ENCODE measurements around the gene CSNK2A1.
"Not testable (repeated sequence)": the region's sequence is repeated elsewhere in the genome, so short reads cannot be mapped to it uniquely, and the experiment has no call there.

Gene CSNK2A1

DNA sequence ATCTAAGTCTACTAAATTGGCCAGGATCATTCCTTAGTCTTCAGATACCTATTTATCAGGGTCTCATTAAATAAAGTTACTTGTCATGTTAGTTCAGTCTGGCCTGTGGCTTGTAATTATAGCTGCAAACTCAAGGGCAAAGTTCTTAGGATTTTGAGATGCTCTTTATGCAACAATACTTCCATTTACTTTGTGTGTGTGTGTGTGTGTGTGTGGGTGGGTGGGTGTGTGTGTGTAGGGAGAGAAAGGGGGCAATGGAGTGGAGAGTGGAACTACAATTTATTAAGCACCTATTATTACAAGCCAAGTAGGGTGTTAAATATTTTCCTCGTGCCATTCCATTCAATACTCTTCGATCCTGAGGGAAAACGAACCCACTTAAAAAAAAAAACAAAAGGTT is 63.5 kb downstream of the CSNK2A1 start:
- no peak for DNase-seq

DNA sequence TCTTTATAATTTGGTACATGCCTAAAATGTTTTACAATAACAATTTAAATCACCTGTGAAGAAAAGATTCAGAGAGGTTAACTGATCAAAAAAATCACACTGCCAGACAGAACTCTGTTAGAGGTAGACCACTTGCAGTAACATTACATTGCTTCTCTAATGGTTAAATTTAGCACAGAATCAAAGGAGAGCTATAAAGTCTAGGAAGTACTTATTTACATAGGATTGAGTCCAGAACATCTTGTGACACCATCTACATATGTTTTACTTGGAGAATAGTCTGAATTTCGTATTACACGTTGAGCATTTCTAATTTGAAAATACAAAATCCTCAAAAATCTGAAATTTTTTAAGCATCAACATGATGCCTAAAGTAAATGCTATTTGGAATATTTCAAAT is 64.1 kb downstream of the CSNK2A1 start:
- DNase-seq, result no peak

DNA sequence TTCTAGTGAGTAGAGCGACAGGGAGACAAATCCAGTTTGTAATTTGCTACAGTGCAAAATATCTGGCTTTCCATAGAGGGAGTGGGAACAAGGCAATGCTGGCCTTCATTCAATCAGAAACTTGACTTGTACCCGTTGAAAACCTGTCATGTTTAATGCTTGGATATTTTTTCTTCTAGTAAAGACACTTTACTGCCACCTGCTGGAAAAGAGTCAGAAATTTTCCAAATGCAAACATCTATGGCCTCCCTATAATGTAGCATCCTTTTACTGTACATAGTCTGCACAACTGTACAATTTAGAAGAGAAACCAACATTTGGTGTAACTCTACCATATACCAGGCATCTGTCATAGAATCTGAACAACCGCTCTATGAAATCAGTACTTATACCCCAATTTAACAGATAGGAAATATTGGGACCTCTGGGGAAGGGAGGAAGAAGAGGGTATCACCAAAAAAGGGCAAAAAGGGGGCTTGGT is 64.6 kb downstream of the CSNK2A1 start:
- DNase-seq, result no peak

DNA sequence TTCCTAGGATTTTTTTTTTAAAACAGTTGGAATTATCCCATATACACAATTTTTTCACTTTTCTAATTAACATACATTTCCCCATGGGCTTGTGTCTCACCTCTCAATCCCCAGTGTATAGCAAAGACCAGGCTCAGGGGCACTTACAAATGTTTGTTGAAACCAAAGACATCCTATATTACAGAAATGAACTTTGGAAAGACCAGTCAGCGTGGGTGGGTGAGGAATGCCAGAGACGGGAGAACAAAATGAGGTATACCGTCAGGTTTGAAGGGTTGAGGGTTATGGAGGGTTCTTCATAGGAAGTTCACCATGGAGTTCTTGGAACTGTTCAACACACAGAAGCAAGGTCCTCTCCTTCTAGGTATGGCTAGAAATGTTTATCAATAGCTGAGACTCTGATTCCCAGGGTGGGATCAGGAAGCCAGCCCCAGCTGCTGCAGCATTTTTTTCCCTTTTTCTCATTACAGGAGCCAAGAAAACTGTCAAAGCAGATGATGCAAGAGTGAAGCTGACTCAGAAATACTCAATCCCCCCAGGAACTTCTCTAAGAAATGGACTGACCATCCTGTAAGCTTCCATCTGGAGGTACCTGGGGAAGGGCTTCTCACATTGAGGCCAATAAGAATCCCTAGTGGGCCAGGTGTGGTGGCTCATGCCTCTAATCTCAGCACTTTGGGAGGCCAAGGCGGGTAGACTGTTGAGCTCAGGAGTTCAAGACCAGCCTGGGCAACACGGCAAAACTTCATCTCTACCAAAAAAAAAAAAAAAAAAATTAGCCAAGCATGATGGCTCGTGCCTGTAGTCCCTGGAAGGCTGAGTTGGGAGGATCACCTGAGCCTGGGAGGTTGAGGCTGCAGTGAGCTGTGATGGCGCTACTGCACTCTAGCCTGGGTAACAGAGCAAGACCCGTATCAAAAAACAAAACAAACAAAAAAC is 65.3 kb downstream of the CSNK2A1 start:
- DNase-seq, result no peak

DNA sequence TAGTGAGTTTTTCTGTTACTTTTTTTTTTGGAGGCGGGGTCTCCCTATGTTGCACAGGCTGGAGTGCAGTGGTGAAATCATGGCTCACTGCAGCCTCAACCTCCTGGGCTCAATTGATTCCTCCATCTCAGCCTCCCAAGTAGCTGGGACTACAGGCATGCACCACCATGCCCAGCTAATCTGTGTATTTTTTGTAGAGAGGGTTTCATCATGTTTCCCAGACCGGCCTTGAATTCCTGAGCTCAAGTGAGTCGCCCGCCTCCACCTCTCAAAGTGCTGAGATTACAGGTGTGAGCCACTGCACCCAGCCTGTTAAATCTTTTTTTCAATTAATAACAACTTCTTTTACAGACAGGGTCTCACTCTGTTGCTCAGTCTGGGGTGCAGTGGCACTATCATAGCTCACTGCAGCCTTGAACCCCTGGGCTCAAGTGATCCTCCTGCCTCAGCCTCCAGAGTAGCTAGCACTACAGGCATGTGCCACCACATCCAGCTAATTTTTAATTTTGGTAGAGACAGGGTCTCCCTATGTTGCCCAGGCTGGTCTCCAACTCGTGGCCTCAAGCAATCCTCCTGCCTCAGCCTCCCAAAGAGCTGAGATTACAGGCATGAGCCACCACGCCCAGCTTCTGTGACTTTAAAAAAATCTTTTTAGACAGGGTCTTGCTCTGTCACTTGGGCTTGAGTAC is 66.9 kb downstream of the CSNK2A1 start:
- DNase-seq, result not testable (repeated sequence)

DNA sequence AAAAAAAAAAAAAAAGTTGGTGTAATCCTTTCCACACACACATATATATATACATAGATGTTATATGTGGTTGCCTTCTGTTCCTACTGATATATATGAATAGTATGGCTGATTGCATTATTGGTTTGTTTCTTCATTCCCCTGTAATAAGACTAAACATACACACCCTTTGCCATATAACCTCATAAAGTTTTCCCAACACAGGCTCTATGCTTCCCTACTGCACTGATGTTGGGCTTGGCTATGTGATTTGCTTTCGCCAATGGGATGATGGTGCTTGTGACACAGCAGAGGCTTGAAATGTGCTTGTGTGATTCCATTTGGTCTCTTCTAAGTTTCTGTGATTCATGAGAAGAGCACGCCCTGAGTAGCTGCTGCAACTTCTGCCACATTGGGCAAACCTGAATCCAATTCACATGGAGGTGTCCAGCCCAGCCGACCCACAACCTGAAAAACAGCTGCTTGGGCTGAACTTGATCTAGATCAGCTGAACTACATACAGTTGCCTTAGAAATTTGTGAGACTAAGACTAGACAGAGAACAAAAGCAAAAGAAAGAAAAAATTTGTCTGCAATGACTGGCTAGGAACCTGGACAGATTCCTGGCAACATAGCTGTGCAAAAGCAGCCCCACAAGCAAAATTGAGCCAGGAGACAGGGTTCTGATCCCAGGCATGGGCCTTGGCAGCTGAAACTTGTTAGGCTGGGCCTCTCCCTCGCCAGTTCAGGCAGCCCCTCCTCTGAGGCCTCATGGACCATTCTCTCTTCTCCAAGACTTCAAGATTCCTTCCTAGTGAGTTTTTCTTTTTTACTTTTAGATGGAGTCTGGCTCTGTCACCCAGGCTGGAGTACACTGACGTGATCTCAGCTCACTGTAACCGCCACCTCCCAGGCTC is 67.9 kb downstream of the CSNK2A1 start:
- no peak for DNase-seq

DNA sequence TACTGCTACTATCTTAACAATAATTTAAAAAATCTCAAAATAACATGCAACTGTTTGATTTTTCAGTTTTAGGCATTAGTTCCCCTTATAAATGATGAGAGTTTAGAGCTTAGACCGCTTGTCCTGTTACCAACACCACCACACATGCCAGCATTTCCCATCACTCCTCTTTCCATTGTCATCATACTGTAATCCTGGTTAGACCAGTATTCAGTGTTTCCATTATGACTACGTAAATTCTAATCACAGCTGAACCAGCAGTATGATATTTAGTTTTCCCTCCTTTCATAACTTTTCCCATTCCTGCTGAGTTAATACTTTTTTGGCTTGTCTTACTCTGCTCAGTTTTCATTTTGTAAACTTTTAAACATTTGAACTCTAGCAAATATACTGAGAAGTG is 69.0 kb downstream of the CSNK2A1 start:
- no peak for DNase-seq

DNA sequence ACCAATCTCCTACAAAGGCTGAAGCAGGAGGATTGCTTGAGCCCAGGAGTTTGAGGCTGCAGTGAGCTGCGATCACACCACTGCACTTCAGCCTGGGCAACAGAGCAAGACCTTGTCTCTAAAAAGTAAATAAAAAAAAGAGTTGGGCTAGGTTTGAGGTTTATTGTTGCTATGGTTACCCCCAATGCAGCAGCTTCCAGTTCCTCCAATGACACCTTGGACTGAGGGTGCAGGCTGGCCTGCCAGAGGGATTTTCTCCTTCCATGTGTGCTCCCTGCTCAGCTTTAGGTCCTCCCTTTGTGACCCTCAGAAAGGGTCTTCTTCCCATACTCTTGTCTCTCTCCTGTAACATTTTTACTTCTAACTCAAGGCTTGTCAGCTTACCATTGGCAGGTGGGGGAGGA is 70.7 kb downstream of the CSNK2A1 start:
- no peak for DNase-seq

DNA sequence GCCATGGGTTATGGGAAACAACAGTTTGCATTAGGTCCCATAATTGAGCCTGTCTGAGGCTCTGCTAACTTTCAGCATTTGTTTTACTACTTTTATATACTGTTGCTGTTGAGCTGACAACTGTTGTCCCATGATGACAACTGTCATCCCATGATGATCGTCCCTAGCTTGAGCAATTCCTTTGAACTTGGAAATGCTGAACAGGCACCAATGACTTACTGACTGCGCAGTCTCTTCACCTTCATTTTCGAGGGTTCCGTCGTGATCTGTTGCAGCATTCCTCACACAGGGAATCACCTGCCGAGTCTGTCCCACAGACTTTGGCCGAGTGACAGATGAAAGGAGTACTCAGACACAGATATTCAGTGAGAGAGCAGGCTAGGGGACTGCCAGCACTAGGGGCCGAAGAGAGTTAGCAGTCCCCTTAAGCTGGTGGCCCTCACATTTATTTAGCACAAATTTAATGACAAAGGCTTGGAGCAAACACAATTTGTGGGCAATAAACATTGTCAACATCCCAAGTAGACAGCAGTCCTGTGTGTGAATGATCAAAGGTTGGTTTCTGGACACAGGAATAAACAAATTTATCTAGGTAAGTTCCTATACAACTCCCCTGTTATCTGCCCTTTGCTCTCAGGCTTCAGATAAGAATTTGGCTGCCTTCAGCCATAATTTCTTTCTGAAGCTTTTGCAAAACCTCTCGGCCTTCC is 71.3 kb downstream of the CSNK2A1 start:
- DNase-seq, result no peak

DNA sequence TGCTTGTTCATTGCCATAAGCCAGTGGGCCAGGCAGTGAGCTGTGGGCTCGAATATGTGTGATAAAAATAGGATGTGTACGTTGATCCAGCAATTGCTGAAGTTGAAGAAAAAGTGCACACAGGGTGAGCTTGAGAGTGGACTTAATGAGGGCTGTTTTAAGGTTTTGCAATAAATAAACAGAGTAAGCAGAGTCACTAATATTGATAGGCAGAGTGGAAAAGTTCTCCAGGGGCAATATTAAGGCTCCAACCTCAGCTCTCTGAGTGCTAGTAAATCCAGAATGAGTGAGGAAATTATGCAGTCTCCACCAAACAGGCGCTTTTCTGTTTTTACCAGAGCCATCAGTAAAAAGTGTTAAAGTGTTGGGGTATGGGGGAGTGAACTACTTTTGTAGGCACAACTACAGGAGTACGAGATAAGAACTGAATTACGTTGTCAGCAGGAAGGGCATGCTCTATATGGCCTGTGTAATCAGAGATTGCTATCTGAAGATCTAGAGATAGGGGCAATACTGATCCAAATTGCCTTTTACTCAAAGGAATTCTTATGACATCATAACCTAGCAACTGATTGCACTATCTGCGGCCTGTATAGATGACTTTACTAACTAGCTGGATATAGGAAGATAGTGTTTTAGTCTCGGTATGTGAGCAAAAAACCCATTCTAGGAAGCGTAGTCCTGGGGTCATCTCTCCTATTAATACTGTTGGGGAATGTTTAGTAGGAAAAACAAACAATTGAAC is 73.7 kb downstream of the CSNK2A1 start:
- no peak for DNase-seq

DNA sequence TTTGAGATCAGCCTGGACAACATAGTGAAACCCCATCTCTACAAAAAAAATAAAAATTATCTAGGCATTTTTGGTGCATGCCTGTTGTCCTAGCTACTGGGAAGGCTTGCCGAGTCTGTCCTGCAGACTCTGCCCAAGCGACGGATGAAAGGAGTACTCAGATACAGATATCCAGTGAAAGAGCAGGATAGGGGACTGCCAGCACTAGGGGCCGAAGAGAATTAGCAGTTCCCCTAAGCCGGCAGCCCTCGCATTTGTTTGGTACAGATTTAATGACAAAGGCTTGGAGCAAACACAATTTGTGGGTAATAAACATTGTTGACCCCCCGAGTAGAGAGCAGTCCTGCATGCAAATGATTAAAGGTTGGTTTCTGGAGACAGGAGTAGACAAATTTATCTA is 75.8 kb downstream of the CSNK2A1 start:
- DNase-seq, result no peak

DNA sequence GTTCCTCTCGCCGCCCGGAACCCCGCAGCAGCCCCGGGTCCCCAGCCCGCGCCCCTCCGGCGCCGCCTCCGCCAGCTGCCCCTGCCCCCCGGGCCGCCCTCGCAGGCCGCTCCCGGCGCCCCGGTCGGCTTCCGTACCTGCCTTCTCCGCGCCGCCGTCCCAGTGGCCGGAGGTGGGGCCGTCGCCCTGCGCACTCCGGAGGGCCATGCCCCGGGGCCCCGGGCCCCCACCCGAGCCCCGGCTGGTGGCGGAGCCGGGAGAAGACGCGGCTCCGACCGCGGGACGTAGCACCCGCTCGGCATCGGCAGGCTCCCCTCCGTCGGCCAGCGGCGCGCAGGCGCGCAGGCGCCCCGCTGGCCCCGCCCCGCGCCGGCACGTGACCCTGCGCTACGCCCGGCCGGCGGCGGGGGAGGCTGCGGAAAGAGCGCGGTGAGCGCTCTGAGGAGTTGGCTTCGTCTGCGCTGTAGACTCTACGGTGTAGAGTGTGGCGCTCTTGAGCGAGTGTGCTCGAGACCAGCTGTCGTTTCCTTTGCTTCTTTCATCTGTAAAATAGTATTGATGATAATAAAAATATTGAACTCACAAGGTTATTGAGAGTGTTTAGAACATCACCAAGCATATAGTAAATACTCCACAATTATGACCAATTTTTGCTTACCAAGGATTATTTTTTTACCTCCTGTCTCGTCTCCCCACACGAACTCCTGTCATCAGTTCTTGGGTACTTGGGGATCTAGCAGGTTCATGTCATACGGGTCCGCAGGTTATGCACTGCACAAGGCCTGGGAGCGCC is 81.2 kb downstream of the CSNK2A1 start, which contains the start of gene TBC1D20:
Gene TBC1D20 (minus strand): TSS at position 335 of the 793 bp plus-strand sequence. CDS start 128 bp downstream, at position 207.
- DNase-seq, result peak; percentile 21

DNA sequence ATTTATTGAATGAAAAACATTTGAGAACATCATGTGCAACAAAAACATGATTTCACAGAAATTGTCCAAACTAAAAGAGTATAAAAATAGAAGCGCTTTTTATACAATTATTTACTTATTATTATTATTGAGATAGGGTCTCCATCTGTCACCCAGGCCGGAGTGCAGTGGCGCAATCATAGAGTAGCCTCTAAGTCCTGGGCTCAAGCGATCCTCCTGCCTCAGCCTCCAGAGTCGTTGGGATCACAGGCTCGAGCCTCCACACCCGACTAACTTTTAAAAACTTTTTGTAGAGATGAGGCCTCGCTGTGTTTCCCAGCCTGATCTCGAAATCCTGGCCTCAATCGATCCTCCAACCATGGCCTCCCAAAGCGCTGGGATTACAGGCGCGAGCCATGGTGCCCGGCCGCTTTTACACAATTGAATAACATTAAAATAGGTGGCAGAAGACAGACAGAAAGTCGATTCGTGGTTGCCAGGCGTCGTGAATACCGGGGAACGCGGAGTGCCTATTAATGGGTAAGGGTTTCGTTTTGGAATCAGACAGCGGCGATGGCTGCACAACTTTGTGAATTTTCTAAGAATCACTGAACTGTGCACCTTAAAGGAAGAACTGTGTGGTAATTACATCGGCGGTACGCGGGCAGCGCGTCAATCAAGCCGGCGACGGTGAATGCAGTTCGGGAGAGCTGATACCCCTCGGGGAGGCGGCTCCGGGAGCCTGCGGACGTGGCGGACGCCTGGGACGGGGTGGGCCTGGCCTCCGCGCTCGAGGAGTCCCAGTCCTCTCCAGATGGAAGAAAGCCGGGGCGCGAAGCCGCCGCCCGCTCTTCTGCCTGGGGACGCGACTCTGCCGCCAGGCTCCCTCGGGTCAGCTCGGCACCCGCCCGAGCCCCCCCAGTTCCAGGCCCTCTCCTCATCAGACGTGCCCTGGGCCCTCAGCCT is 82.1 kb downstream of the CSNK2A1 start:
- no peak for DNase-seq

DNA sequence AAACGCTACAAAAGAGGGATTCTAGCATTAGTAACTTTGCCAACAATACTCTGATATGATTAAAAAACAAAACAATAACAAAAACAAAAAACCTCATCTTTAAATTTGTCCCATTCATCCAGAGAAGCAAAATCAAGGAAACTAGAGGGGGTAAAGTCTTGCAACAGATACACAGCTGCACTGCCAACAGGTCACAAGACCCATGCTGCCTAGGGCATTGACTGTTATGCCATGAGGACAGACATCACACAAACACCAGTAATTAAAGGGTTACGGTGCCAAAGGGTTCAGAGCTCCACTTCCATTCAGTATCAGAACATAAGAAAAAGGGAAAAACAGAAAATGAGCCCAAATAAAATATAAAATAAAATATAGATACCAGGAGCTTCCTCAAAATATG is 82.9 kb downstream of the CSNK2A1 start:
- no peak for DNase-seq

DNA sequence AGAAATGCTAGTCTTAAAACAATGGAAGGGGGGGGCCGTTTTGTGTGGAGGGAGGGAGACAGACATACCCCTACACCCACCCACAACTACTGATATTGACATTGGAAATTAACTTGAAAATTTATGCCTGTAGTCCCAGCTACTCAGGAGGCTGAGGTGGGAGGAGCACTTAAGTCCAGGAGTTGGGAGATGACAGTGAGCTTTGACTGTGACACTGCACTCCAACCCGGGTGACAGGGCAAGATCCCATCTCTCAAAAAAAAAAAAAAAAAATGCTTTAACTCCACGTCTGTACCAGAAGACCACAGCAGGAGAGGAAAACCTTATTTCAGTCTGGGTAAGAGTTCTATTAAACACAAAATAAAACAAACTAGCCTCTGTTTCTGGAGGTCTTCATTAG is 83.4 kb downstream of the CSNK2A1 start:
- DNase-seq, result no peak

DNA sequence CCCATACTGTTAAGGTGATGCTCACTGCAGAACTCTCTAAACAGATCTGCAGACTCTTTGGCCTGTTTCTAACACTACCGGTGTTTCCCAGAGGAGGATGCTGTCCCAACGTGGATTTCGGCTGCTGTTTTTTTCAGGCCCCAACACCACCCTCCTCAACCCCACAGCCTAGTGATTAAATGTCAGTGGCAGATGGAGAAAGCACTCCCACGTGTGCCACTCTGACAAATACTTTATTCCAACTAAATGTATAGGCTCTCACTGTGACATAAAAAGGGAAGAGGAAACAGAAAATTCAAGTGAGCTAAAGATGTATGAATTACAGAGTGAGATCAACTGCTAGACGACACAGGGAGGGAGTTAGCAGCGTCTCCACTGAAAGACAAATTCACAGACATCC is 84.8 kb downstream of the CSNK2A1 start:
- DNase-seq, result no peak

DNA sequence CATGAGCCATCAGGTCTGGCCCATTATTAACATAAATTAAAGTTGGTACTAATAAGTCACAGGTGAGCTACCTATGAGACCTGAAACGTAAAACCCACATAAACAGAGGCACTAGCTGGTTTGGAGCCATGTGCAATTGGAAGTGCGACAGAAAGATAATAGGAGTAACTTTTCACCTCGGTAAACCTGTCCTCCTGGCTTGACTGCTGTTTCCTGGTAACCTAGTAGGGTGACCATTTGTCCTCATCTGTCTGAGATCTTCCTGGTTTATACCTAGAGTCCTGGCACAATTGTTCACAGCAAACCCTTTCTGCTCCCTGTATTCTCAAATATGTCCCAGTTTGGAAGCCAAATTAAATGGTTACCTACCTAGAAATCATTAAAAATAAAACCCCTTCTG is 88.6 kb downstream of the CSNK2A1 start:
- no peak for DNase-seq

DNA sequence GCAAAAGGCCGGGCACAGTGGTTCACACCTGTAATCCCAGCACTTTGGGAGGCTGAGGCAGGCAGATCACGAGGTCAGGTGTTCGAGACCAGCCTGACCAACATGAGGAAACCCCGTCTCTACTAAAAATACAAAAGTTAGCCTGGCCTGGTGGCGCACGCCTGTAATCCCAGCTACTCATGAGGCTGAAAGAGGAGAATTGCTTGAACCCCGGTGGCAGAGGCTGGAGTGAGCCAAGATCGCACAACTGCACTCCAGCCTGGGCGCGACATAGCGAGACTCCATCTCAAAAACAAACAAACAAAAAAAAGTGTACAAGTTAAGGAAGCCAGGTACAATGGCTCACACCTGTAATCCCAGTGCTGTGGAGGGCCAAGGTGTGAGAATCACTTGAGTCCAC is 91.6 kb downstream of the CSNK2A1 start:
- DNase-seq, result not testable (repeated sequence)

Measured in NCI-H2081 treated with DMSO at 0.1 percent for 48 hours (cell line).